Chondrocyte (in vitro differentiated cells): ENCODE measurements around the gene NCOA3. TPM values are rescaled to one million over a fixed set of nuclear protein-coding genes. Genes with fewer than 3 reads are reported as not detected.
A peak's percentile ranks its signal among the peaks of the same experiment; 100 is the strongest.

ENCODE experiments used
- DNase-seq: peaks from one replicate; pipeline ENCODE4 v3.0.0; 2021; ENCODE audit warnings: mixed read lengths, low spot score
- H3K27ac Mint-ChIP-seq: one replicate; pipeline ENCODE4 v1.8.0; 2021; ENCODE audit warnings: mild to moderate bottlenecking, moderate library complexity, mixed read lengths; ENCODE audit not compliant: unreplicated experiment
- H3K27me3 Mint-ChIP-seq: 2 replicates; pipeline ENCODE4 v1.8.0; 2021; ENCODE audit warnings: low read depth, mixed read lengths
- H3K36me3 Mint-ChIP-seq: 2 replicates; pipeline ENCODE4 v1.8.0; 2021; ENCODE audit warnings: low read depth, mixed read lengths
- H3K4me1 Mint-ChIP-seq: 2 replicates; pipeline ENCODE4 v1.8.0; 2021; ENCODE audit warnings: low read depth, mild to moderate bottlenecking, mixed read lengths
- H3K4me3 Mint-ChIP-seq: one replicate; pipeline ENCODE4 v1.8.0; 2021; ENCODE audit warnings: mild to moderate bottlenecking, moderate library complexity, mixed read lengths; ENCODE audit not compliant: unreplicated experiment
- H3K9me3 Mint-ChIP-seq: 2 replicates; pipeline ENCODE4 v1.8.0; 2021; ENCODE audit warnings: low read depth, mixed read lengths
- CTCF ChIP-seq: fragments of 200-600 bp; sonication (generic); IDR thresholded peaks from 2 replicates; pipeline ENCODE4 v1.5.0; 2021; ENCODE audit warnings: antibody characterized with exemption, mild to moderate bottlenecking, moderate library complexity
- total RNA-seq: library from RNA; stranded (reverse); gene quantifications from 3 replicates; pipeline ENCODE4 v1.2.1, GENCODE V29; 2021

Gene NCOA3
- total RNA-seq, 1 donor from 2014 or later, result 45.2 TPM

GRCh38 chr20:47544852-47545251 is 43.2 kb downstream of the NCOA3 start:
- no peaks in the 10 kb centered on the region for H3K9me3 Mint-ChIP-seq
- H3K27ac Mint-ChIP-seq, result no peak overlapping the region
- no peak for TF ChIP-seq CTCF
- H3K4me1 Mint-ChIP-seq, result peaks cover 66% of the 10 kb centered on the region
- H3K27me3 Mint-ChIP-seq, result no peaks in the 10 kb centered on the region
- no peak overlapping the region for H3K4me3 Mint-ChIP-seq
- no peaks in the 10 kb centered on the region for H3K36me3 Mint-ChIP-seq
- no peak for DNase-seq

- Mint-ChIP-seq H3K4me3 (no peak overlapping the region), H3K36me3 (no peaks in the 10 kb centered on the region), H3K9me3 (no peaks in the 10 kb centered on the region), H3K27ac (peak overlapping the region; percentile 77), H3K27me3 (no peaks in the 10 kb centered on the region), H3K4me1 (peaks cover 61% of the 10 kb centered on the region)
- DNase-seq, result no peak
- TF ChIP-seq CTCF, result no peak
These were observed 43.8 kb downstream of the NCOA3 start for GRCh38 chr20:47545499-47545898.

- TF ChIP-seq CTCF, result no peak
- DNase-seq, result no peak
- H3K27ac Mint-ChIP-seq, result peak overlapping the region; percentile 77
These were observed 44.7 kb downstream of the NCOA3 start for GRCh38 chr20:47546184-47547033.

GRCh38 chr20:47547034-47547387 is 45.3 kb downstream of the NCOA3 start:
- Mint-ChIP-seq H3K27ac (peak overlapping the region; percentile 77), H3K4me3 (no peak overlapping the region), H3K4me1 (peaks cover 56% of the 10 kb centered on the region), H3K9me3 (no peaks in the 10 kb centered on the region), H3K36me3 (no peaks in the 10 kb centered on the region), H3K27me3 (no peaks in the 10 kb centered on the region)
- DNase-seq, result no peak
- no peak for TF ChIP-seq CTCF

More at GRCh38 chr20:47546184-47547033, 44.7 kb downstream of the NCOA3 start:
- H3K4me3 Mint-ChIP-seq, result peak overlapping the region; percentile 2
- no peaks in the 10 kb centered on the region for H3K9me3 Mint-ChIP-seq
- no peaks in the 10 kb centered on the region for H3K36me3 Mint-ChIP-seq
- H3K4me1 Mint-ChIP-seq, result peaks cover 57% of the 10 kb centered on the region
- no peaks in the 10 kb centered on the region for H3K27me3 Mint-ChIP-seq

- DNase-seq, result no peak
- TF ChIP-seq CTCF, result no peak
- Mint-ChIP-seq H3K27ac (peak overlapping the region; percentile 5), H3K4me1 (peaks cover 32% of the 10 kb centered on the region), H3K4me3 (no peak overlapping the region), H3K36me3 (no peaks in the 10 kb centered on the region), H3K9me3 (no peaks in the 10 kb centered on the region), H3K27me3 (no peaks in the 10 kb centered on the region)
These were observed 48.0 kb downstream of the NCOA3 start for GRCh38 chr20:47549671-47550070.
